NCI-H2107 (cell line): Measurements from ENCODE around the gene SLC9B2.
"Not testable (repeated sequence)": the region's sequence is repeated elsewhere in the genome, so short reads cannot be mapped to it uniquely, and the experiment has no call there.

Experiments
- DNase-seq: peaks from one replicate; lab custom pipeline; 2025; lab: John Stamatoyannopoulos, UW

SLC9B2 gene

DNA sequence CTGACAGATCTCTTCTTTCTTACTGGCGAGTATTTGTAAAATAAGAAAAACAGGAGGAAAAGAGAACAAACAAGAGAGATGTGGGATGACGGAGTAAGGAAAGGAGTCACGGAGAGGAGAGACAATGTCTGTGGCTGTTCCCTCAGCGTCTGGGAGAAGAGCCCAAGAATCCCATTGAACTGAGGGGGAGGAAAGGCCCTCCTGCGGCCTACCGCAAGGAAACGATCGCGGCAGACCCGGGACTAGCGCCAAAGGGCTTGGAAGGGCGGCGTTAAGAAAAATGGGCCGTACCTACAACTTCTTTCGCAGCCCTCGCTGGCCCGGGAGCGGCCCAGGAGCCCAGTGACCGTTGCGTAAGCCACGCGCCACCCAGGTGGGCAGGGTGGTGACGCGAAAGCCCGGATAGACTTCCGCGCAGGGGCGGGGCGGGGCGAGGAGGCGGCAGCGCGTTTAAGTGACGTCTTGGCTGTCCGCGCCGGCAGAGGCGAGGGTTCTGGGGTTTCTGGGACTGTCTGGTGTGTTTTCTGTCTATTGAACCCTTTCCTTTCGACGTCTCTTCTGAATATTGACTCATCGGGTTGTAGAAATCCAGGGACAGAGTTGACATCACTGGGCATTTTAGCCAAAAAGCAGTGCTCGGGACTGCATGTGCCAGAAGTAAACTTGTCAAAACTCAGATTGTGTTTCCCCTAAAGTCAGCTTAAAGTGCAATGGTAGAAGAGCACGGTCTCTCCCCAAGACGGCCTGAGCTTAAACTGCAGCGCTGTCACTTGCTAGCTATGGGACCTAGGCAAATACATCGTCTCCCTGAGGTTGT, 57.0 kb downstream of the SLC9B2 start, which contains the start of gene SLC9B1:
Gene SLC9B1, minus strand, starts transcription at position 398 of the 817 bp plus-strand sequence. CDS start 27,994 bp downstream, outside the sequence.
- DNase-seq, result peak; percentile 85

DNA sequence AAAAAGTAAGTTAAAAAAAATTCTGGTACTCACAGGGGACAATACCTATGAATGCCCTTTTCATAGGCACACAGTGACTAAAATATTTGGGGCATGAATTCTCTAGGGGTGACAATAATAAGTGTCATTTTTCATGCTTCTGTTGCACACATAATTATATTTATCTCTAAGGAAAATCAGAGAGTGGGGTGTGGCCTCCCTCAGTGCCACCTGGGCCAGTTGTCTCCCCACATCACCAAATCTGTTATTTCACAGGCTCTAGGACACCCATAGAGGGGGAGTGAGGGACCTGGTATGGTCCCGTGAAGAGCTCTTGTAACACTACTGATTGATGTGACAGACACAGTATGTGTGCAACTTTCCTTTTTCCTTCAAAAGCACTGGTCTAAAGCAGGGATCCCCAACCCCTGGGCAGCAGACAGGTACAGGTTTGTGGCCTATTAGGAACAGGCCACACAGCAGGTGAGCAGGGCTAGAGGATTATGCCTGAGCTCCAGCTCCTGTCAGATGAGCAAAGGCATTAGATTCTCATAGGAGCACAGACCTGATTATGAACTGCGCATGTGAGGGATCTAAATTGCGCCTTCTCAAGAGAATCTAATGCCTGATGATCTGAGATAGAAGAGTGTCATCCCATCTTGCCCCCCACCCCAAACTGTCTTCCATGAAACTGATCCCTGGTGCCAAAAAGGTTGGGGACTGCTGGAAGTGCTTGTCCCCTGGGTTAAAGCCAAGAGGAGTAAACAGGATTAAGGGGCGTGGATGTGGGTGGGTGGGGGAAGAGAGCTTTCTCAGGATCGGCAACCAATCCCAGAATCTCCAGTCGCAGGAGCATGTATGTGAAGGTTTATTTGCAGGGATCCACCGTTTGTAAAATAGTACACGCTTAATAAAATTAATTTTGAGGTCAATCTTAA, 57.9 kb downstream of the SLC9B2 start:
- no peak for DNase-seq

DNA sequence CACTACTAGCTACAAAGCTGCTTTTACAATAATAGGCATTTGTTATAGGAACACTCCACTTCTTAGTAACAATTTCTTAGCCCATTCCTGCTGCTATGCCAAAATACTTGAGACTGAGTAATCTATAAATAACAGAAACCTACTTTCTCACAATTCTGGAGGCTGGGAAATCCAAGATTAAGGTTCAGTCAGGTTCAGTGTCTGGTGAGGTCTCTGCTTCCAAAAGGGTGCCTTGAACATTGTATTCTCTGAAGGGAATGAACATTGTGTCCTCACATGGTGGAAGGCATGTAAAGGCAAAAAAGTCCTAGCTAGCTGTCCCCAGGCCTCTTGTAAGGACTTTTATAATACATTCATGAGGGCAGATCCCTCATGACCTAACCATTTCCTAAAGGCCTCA, 64.0 kb downstream of the SLC9B2 start:
- no peak for DNase-seq

DNA sequence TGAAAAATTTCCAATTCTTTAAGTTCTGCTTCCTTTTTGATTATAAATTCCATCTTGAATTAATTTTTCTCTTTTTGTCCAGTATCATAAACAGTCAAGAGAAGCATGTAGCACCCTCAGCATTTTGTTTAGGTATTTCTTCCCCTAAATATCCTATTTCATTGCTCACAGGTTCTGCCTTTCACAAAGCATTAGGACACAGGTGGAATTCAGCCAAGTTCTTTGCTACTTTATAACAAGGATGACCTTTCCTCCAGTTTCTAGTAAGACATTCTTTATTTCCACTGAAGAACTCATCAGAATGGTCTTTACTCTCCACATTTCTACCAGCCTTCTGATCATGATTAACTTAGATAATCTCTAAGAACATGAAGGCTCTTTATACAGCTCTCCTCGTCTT, 64.5 kb downstream of the SLC9B2 start:
- DNase-seq, result no peak

DNA sequence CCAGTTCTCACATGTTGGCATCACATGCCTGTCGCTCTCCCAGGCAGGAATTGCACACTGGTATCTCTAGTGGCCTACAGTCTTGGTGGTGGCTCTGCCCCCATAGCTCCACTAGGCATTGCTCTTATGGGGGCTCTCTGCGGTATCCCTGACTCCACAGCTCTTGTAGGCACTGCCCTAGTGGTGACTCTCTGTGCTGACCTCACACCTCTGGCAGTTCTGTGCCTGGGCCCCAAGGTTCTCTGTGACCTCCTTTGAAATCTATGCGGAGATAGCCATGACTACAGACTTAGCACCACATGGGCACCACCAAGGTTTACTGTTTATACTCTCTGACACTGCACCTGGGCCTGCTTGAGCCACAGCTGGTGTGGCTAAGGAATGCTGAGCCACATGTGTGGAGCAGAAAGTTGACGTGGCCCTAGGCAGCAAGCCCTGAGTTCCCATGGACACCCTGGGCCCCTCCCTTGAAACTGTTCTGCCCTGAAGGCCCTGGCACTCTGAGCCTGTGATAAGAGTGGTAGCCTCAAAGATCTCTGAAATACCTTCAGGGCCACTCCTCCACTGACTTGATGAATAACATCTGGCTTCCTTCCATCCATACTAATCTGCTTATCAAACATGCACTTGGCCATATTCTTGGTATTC, 65.1 kb downstream of the SLC9B2 start:
- DNase-seq, result no peak

DNA sequence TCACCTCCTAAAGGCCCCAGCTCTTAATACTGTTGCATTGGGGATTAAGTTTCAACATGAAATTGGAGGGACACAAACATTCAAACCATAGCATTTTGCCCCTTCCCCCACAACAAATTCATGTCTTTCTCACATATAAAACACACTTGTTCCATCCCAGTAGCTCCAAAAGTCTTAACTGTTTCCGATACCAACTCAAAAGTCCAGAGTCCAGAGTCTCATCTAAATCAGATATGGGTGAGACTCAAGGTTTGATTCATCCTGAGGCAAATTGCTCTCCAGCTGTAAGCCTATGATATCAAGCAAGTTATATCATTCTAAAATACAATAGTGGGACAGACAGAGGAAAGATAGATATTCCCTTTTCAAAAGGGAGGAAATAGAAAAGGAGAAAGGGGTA, 65.8 kb downstream of the SLC9B2 start:
- no peak for DNase-seq

DNA sequence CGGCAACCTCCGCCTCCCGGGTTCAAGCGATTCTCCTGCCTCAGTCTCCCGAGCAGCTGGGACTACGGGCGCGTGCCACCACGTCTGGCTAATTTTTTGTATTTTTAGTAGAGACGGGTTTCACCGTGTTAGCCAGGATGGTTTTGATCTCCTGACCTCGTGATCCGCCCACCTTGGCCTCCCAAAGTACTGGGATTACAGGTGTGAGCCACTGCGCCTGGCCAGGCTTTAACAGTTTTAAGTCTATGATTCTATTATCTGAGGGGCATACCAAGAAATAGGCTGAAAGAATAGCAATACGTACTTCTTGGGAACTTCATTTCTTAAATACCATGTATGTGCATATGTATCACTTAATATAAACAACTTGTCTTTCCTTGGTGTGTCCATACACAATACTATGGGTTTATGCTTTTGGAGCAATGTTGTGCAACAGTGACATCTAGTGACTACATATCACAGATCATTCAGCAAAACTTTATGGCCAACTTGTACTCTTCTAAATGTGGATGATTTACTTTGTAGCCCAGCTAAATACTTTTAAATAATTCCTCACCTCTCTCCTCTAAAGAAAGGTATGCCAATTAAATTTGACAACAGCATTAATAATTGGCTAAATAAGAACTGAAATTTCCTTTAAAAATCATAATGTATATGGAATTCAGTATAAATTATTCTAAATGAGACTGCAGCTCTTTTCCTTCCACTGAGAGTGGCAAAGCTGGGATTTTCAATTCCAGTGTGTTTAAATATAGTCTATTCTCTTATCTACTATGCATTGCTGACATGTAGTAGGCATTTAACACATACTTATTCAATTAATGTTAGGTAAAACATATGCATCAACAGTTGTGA, 67.5 kb downstream of the SLC9B2 start:
- peak; percentile 11 for DNase-seq

DNA sequence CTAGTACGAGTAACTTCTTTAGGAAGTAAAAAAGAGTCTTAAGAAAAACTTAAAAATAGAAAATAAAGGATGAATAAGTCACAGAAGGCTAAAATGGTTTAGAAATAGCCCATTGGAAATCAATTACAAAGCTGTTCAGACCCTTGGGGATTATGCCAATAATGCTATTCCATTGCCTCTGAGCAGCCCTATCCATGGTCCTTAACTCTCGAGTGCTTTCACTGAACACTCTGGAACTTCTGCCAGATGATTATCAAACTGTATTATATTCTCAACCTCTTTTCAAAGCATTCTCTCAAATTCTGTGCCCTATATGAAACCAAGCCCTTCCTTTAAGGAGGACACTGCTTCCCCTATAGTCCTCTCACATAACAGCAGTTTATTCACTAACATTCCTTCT, 74.0 kb downstream of the SLC9B2 start:
- no peak for DNase-seq

DNA sequence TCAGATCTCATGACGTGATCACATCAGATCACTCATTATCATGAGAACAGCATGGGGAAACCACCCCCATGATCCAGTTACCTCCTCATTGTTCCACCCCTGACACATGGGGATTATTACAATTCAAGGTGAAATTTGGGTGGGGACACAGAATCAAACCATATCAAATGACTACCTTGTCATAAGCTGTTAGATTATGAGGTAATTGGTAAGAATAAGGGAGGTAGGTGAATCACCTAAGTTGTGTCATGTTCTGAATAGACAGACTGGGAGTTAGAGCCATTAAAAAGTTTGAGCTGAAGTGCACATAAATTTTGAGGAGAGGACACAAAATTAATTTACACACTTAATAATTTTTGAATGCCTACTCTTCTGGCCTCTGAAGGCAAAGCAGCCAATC, 81.8 kb downstream of the SLC9B2 start:
- no peak for DNase-seq

DNA sequence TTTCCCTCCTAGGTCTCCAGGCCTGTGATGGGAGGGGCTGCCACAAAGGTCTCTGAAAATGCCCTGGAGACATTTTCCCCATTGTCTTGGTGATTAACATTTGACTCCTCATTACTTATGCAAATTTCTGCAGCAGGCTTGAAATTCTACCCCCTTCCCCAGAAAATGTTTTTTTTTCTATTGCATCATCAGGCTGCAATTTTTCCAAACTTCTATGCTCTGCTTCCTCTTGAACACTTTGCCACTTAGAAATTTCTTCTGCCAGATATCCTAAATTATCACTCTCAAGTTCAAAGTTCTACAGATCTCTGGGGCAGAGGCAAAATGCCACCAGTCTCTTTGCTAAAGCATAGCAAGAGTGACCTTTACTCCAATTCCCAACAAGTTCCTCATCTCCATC, 82.6 kb downstream of the SLC9B2 start:
- DNase-seq, result not testable (repeated sequence)

DNA sequence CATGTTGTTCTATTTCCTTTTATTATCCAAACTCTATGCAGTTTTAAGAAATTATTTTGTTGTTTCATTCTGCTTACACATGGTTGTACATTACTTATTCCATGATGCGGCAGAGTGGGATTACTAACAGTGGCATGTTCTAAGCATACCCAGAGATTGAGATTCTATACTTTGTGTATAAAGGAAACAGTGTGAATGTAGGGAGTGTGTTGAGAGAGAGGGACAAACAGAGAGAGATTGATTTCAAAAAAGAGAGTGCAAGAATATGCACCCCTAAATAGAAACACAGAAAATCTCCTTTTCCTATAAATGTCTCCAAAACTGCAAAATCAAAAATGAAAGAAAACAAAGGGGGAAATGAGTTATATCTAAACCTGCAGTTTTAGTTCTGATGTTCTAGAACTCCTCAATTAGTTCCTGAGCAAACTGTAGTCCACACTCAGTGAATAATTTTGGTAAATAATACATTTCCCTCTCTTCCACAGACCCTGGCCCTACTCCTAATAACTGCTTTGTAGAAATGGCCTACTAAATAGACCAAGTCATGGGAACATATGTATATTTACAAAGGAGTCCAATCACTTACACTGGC, 88.0 kb downstream of the SLC9B2 start:
- no peak for DNase-seq

DNA sequence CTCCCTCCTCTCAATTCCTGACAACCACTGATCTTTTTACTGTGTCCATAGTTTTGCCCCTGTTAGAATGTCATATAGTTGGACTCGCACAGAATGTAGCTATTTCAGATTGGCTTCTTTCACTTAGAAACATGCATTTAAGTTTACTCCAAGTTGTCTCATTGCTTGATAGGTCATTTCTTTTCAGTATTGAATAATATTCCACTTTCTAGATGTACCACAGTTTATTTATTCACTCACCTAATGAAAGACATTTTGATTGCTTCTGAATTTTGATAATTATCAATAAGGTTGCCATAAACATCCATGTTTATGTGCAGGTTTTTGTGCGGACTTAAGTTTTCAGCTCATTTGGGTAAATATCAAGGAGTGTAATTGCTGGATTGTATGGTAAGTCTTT, 95.6 kb downstream of the SLC9B2 start:
- DNase-seq, result no peak
